ENCODE measurements around the gene CEP295NL.

Gene CEP295NL

DNA sequence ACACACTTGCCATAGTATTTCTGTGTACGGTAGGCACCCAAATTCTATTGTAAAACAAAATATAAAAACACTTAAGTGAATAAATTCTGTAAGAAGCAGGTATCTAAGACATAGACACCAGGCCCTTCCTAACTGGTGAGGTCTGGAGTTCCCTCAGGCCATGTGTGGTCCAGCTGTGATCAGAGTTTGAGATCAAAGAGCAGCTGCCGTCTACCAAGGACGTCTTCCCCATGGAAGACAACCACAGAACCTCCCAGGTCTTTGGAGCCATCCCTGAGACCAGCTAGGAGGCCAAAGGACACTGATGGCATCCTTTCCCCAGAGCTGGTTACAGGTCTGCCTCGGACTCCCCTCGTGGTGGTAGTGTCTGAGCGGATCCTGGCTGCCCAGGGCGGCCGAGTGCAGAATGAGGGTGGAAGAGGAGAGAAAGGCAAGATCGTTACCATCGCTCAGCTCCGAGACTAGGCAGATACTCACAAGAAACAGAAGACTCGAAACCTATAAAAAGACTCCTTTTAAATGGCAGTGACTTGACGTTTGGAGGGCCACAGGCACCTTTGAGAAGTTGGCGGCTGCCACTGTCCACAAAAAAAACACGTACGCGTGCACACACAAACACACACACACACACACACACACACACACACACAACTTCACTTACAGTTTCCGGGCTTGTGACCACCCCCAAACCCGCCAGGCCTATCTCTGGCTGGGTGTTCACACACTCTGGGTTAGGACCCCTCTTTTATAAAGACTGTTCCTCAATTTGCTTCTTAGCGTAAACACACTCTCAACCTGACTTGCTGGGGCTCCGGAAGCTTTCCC lies 14.7 kb upstream of the CEP295NL start:
- TF ChIP-seq, protein P1, sequence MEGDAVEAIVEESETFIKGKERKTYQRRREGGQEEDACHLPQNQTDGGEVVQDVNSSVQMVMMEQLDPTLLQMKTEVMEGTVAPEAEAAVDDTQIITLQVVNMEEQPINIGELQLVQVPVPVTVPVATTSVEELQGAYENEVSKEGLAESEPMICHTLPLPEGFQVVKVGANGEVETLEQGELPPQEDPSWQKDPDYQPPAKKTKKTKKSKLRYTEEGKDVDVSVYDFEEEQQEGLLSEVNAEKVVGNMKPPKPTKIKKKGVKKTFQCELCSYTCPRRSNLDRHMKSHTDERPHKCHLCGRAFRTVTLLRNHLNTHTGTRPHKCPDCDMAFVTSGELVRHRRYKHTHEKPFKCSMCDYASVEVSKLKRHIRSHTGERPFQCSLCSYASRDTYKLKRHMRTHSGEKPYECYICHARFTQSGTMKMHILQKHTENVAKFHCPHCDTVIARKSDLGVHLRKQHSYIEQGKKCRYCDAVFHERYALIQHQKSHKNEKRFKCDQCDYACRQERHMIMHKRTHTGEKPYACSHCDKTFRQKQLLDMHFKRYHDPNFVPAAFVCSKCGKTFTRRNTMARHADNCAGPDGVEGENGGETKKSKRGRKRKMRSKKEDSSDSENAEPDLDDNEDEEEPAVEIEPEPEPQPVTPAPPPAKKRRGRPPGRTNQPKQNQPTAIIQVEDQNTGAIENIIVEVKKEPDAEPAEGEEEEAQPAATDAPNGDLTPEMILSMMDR (IDR thresholded peaks at IDR 0.05; ENCODE audit: low read length): no peak
- no peak for TF ChIP-seq EZH2 (IDR thresholded peaks at IDR 0.05; ENCODE audit: borderline replicate concordance, low read length)
- peaks cover 7% of the 10 kb centered on the region; the same call in 1 of the 2 replicates for H3K27me3 ChIP-seq (ENCODE audit: insufficient read depth, low read length)
- no peaks in the 10 kb centered on the region for H3K79me2 ChIP-seq (ENCODE audit: insufficient read depth, low read length)
- no peak overlapping the region for H3K27ac ChIP-seq (ENCODE audit: low read depth, low read length, poor library complexity, severe bottlenecking)
- no peak overlapping the region for H3K4me2 ChIP-seq (ENCODE audit: low read length)
- H3K9me2 ChIP-seq (ENCODE audit: low read depth, low read length): no peaks in the 10 kb centered on the region
- no peak overlapping the region for H2AFZ ChIP-seq (ENCODE audit: low read length)
- H3K4me3 ChIP-seq (ENCODE audit: low read depth, low read length, poor library complexity, severe bottlenecking): no peak overlapping the region
- H3F3A ChIP-seq (ENCODE audit: insufficient read depth, low read length): no peaks in the 10 kb centered on the region
- H3K4me1 ChIP-seq (ENCODE audit: insufficient read depth, low read length, severe bottlenecking): no peaks in the 10 kb centered on the region
- no peak overlapping the region for H3K9ac ChIP-seq (ENCODE audit: low read length)
- no peaks in the 10 kb centered on the region for H3K9me3 ChIP-seq (ENCODE audit: low read length)
- H3K36me3 ChIP-seq (ENCODE audit: insufficient read depth, low read length): no peaks in the 10 kb centered on the region
- no peaks in the 10 kb centered on the region for H4K20me1 ChIP-seq (ENCODE audit: insufficient read depth, low read length)

- no peak overlapping the region for H3K4me2 ChIP-seq (ENCODE audit: low read length)
- H3K4me3 ChIP-seq (ENCODE audit: low read depth, low read length, poor library complexity, severe bottlenecking): no peak overlapping the region
- H3K9ac ChIP-seq (ENCODE audit: low read length): no peak overlapping the region
Measured at GRCh38 chr17:78915872-78916632, 13.1 kb upstream of the CEP295NL start.

DNA sequence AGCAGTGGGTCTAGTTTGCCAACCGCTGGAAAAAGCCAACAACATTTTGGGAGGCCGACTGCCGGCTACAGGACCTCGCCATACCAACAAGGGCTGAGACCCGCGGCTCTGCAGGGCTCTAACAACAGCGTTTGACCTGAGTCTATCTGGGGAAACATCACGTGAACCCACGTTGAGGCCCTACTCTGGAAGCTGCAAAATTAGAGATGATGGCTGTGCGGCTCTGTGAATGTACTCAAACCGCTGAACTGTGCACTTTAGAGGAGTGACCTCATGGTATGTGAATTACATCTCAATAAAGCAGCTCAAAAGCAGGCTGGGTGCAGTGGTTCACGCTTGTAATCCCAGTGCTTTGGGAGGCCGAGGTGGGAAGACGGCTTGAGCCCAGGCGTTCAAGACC lies 10.1 kb upstream of the CEP295NL start:
- no peak overlapping the region for H3K27ac ChIP-seq (ENCODE audit: low read depth, low read length, poor library complexity, severe bottlenecking)
- H3K4me1 ChIP-seq (ENCODE audit: insufficient read depth, low read length, severe bottlenecking): no peaks in the 10 kb centered on the region
- peaks cover 3% of the 10 kb centered on the region; the same call in 1 of the 2 replicates for H3K27me3 ChIP-seq (ENCODE audit: insufficient read depth, low read length)
- H2AFZ ChIP-seq (ENCODE audit: low read length): no peak overlapping the region
- no peaks in the 10 kb centered on the region for H3K9me2 ChIP-seq (ENCODE audit: low read depth, low read length)
- H3K36me3 ChIP-seq (ENCODE audit: insufficient read depth, low read length): no peaks in the 10 kb centered on the region
- H3K79me2 ChIP-seq (ENCODE audit: insufficient read depth, low read length): no peaks in the 10 kb centered on the region
- H4K20me1 ChIP-seq (ENCODE audit: insufficient read depth, low read length): no peaks in the 10 kb centered on the region
- H3K4me3 ChIP-seq (ENCODE audit: low read depth, low read length, poor library complexity, severe bottlenecking): no peak overlapping the region
- H3F3A ChIP-seq (ENCODE audit: insufficient read depth, low read length): no peaks in the 10 kb centered on the region
- H3K9me3 ChIP-seq (ENCODE audit: low read length): no peaks in the 10 kb centered on the region
- TF ChIP-seq, protein P1 (IDR thresholded peaks at IDR 0.05; ENCODE audit: low read length): no peak
- TF ChIP-seq EZH2 (IDR thresholded peaks at IDR 0.05; ENCODE audit: borderline replicate concordance, low read length): no peak
- no peak overlapping the region for H3K9ac ChIP-seq (ENCODE audit: low read length)
- no peak overlapping the region for H3K4me2 ChIP-seq (ENCODE audit: low read length)

More at GRCh38 chr17:78915872-78916632, 13.1 kb upstream of the CEP295NL start:
- H3F3A ChIP-seq (ENCODE audit: insufficient read depth, low read length): no peaks in the 10 kb centered on the region
- no peaks in the 10 kb centered on the region for H3K9me3 ChIP-seq (ENCODE audit: low read length)
- no peaks in the 10 kb centered on the region for H3K79me2 ChIP-seq (ENCODE audit: insufficient read depth, low read length)
- no peak for TF ChIP-seq EZH2 (IDR thresholded peaks at IDR 0.05; ENCODE audit: borderline replicate concordance, low read length)
- TF ChIP-seq, protein P1 (IDR thresholded peaks at IDR 0.05; ENCODE audit: low read length): no peak
- H3K27ac ChIP-seq (ENCODE audit: low read depth, low read length, poor library complexity, severe bottlenecking): no peak overlapping the region
- no peaks in the 10 kb centered on the region for H3K9me2 ChIP-seq (ENCODE audit: low read depth, low read length)
- no peak overlapping the region for H2AFZ ChIP-seq (ENCODE audit: low read length)
- no peaks in the 10 kb centered on the region for H3K36me3 ChIP-seq (ENCODE audit: insufficient read depth, low read length)
- no peaks in the 10 kb centered on the region for H4K20me1 ChIP-seq (ENCODE audit: insufficient read depth, low read length)
- peaks cover 7% of the 10 kb centered on the region; the same call in 1 of the 2 replicates for H3K27me3 ChIP-seq (ENCODE audit: insufficient read depth, low read length)
- H3K4me1 ChIP-seq (ENCODE audit: insufficient read depth, low read length, severe bottlenecking): no peaks in the 10 kb centered on the region
